Measurements from ENCODE around the gene ENTPD2.

The ENTPD2 gene

DNA sequence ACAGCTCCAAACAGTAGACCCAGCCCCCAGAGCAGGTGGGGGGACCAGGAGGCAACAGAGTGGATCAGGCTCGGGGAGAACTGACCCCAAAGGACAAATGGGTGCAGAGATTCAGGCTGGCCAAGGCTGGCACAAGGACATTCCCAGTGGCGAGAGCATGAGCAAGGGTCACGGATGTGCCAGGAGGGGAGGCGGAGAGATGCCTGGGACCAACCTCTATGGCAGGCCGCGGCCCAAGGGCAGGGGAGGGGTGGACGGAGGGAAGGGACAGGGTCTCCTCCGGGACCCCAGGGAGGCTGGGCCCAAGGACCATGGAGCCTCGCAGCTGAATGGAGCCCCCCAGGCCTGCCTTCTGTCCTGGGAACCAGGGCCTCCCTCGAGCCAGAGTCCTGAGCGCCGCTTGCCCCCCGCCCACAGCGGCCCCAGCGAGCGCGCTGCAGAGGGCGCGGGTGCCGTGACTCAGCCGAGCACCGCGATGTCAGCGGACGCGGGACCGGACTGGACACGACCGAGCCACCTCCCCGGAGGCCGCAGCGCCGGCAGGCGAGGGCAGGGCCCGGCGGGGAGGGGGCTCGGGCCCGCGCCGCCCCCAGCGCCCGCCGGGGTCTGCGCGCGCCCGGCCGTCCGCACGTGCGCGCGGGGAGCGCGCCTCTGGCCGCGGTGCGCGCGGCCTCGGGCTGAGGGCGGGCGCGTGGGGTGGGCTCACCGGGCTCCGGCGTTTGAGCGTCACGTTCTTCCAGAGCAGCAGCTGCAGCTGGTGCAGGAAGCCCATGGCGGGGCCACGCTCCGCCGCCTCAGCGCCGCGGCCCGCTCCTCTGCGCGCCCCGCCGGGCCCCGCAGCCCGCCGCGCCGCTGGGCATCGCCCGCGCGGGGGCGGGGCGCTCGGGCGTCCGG lies 26.2 kb downstream of the ENTPD2 start, which contains the start of gene ABCA2:
ABCA2 (minus strand) TSS at position 869 of the 894 bp plus-strand sequence; CDS start at position 772, 97 bp downstream.
- Mint-ChIP-seq H3K4me1 (ENCODE audit: low read depth) (peaks cover 21% of the 10 kb centered on the region), H3K27me3 (ENCODE audit: low read depth) (no peaks in the 10 kb centered on the region), H3K9me3 (no peaks in the 10 kb centered on the region), H3K36me3 (ENCODE audit: low read depth) (no peaks in the 10 kb centered on the region), H3K4me3 (peak within 1 kb of the TSS; percentile 81), H3K27ac (peak within 1 kb of the TSS; percentile 71)
- no peak for DNase-seq (ENCODE audit: low spot score)

DNA sequence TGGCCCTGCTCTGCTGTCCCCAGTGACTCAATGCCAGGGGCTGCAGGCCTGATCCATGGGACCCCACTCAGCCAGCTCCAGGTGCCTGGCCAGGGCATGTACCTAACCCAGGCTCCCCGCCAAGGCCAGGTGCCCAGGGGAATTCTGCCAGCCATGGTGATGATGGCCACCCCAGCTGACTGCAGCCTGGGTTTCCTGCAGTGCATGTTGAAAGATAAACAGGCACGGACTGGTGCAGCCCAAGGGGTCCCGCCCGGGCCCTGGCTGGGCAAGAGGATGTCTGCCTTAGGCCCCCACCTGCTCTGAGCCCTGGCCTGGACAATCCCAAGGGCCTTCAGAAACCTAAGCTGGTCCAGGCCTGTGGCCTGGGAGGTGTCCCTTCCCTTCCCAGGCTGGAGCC lies 27.0 kb downstream of the ENTPD2 start:
- no peaks in the 10 kb centered on the region for H3K9me3 Mint-ChIP-seq

GRCh38 chr9:137026384-137026783 lies 27.5 kb downstream of the ENTPD2 start:
- H3K27me3 Mint-ChIP-seq (ENCODE audit: low read depth) = no peaks in the 10 kb centered on the region
- H3K9me3 Mint-ChIP-seq = no peaks in the 10 kb centered on the region
- no peak for DNase-seq (ENCODE audit: low spot score)
- peaks cover 19% of the 10 kb centered on the region for H3K4me1 Mint-ChIP-seq (ENCODE audit: low read depth)
- H3K4me3 Mint-ChIP-seq = no peak overlapping the region
- no peaks in the 10 kb centered on the region for H3K36me3 Mint-ChIP-seq (ENCODE audit: low read depth)
- H3K27ac Mint-ChIP-seq = no peak overlapping the region

More for the DNA sequence above, 27.0 kb downstream of the ENTPD2 start:
- no peaks in the 10 kb centered on the region for H3K36me3 Mint-ChIP-seq (ENCODE audit: low read depth)
- no peak for DNase-seq (ENCODE audit: low spot score)
- peaks cover 21% of the 10 kb centered on the region for H3K4me1 Mint-ChIP-seq (ENCODE audit: low read depth)
- H3K27me3 Mint-ChIP-seq (ENCODE audit: low read depth) = no peaks in the 10 kb centered on the region
- H3K4me3 Mint-ChIP-seq = peak overlapping the region; percentile 81
- no peak overlapping the region for H3K27ac Mint-ChIP-seq

GRCh38 chr9:137025517-137025966 lies 28.3 kb downstream of the ENTPD2 start:
- Mint-ChIP-seq H3K4me1 (ENCODE audit: low read depth) (peaks cover 16% of the 10 kb centered on the region), H3K27ac (no peak overlapping the region), H3K27me3 (ENCODE audit: low read depth) (no peaks in the 10 kb centered on the region), H3K4me3 (no peak overlapping the region), H3K36me3 (ENCODE audit: low read depth) (no peaks in the 10 kb centered on the region), H3K9me3 (no peaks in the 10 kb centered on the region)
- DNase-seq (ENCODE audit: low spot score) = no peak

DNA sequence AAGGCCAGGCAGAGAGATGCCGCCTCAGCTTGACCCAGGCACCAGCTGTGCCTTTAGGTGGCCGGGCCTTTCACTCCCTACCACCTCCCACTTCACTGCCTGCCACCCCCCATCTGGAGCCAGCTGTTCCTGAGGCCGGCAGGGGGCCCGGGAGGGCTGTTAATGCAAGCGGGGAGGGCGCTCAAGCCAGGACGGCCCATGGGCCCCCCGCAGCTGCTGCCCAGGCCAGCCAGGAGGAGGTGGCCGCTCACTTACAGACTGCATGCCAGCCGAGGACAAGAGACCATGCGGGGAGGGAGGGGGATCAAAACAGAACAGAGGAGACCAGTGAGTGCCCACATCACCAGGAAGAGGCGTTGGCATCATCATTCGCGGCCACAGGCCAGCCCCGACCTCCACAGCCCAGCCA lies 30.3 kb downstream of the ENTPD2 start:
- Mint-ChIP-seq H3K4me3 (no peak overlapping the region), H3K27ac (no peak overlapping the region)

GRCh38 chr9:137023157-137023556 lies 30.7 kb downstream of the ENTPD2 start:
- Mint-ChIP-seq H3K36me3 (ENCODE audit: low read depth) (no peaks in the 10 kb centered on the region), H3K27ac (no peak overlapping the region), H3K9me3 (no peaks in the 10 kb centered on the region), H3K27me3 (ENCODE audit: low read depth) (no peaks in the 10 kb centered on the region), H3K4me3 (no peak overlapping the region), H3K4me1 (ENCODE audit: low read depth) (peaks cover 3% of the 10 kb centered on the region)
- no peak for DNase-seq (ENCODE audit: low spot score)

More for the DNA sequence above, 30.3 kb downstream of the ENTPD2 start:
- H3K9me3 Mint-ChIP-seq = no peaks in the 10 kb centered on the region
- H3K27me3 Mint-ChIP-seq (ENCODE audit: low read depth) = no peaks in the 10 kb centered on the region
- no peak for DNase-seq (ENCODE audit: low spot score)
- H3K4me1 Mint-ChIP-seq (ENCODE audit: low read depth) = peaks cover 3% of the 10 kb centered on the region
- no peaks in the 10 kb centered on the region for H3K36me3 Mint-ChIP-seq (ENCODE audit: low read depth)

- H3K27ac Mint-ChIP-seq = no peak overlapping the region
- no peak for DNase-seq (ENCODE audit: low spot score)
- peaks cover 3% of the 10 kb centered on the region for H3K4me1 Mint-ChIP-seq (ENCODE audit: low read depth)
- no peaks in the 10 kb centered on the region for H3K27me3 Mint-ChIP-seq (ENCODE audit: low read depth)
- no peaks in the 10 kb centered on the region for H3K36me3 Mint-ChIP-seq (ENCODE audit: low read depth)
- no peak overlapping the region for H3K4me3 Mint-ChIP-seq
- H3K9me3 Mint-ChIP-seq = no peaks in the 10 kb centered on the region
Observed at GRCh38 chr9:137022662-137023008, 31.2 kb downstream of the ENTPD2 start.

DNA sequence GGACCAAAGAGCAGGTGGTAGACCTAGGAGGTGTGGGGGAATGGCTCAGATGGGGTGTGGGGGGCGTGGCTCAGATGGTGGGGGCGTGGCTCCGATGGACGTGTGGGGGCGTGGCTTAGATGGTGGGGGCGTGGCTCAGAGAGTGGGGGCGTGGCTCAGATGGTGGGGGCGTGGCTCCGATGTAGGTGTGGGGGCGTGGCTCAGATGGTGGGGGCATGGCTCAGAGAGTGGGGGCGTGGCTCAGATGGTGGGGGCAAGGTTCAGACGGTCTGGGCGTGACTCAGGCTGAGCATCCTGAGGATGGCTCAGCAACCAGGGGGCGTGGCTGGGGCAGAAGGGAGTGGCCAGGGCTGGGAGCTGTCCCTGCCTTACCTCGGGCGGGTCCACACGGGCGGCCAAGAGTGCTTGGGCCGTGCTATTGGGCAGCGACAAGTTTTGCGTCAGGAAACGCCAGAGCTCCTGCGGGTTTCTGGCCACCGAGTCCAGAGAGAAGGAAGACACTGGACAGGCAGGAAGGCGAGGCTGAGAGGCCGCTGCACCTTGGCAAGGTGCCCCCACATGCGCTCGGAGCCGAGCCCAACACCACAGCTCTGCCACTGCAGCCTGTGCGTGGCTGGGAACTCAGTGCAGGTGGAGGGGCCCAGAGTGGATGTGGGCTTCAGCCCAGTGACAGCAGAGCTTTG lies 31.7 kb downstream of the ENTPD2 start:
- H3K4me1 Mint-ChIP-seq (ENCODE audit: low read depth) = peaks cover 3% of the 10 kb centered on the region
- H3K27me3 Mint-ChIP-seq (ENCODE audit: low read depth) = no peaks in the 10 kb centered on the region
- no peaks in the 10 kb centered on the region for H3K9me3 Mint-ChIP-seq
- no peaks in the 10 kb centered on the region for H3K36me3 Mint-ChIP-seq (ENCODE audit: low read depth)
- no peak overlapping the region for H3K4me3 Mint-ChIP-seq
- DNase-seq (ENCODE audit: low spot score) = peak; percentile 75
- no peak overlapping the region for H3K27ac Mint-ChIP-seq

GRCh38 chr9:137021568-137021978 lies 32.3 kb downstream of the ENTPD2 start:
- Mint-ChIP-seq H3K36me3 (ENCODE audit: low read depth) (no peaks in the 10 kb centered on the region), H3K4me3 (no peak overlapping the region), H3K27ac (no peak overlapping the region), H3K9me3 (no peaks in the 10 kb centered on the region), H3K27me3 (ENCODE audit: low read depth) (no peaks in the 10 kb centered on the region), H3K4me1 (ENCODE audit: low read depth) (peaks cover 3% of the 10 kb centered on the region)
- DNase-seq (ENCODE audit: low spot score) = no peak

- no peaks in the 10 kb centered on the region for H3K9me3 Mint-ChIP-seq
- H3K27me3 Mint-ChIP-seq (ENCODE audit: low read depth) = no peaks in the 10 kb centered on the region
- no peak overlapping the region for H3K27ac Mint-ChIP-seq
- DNase-seq (ENCODE audit: low spot score) = no peak
- peaks cover 3% of the 10 kb centered on the region for H3K4me1 Mint-ChIP-seq (ENCODE audit: low read depth)
- no peak overlapping the region for H3K4me3 Mint-ChIP-seq
- no peaks in the 10 kb centered on the region for H3K36me3 Mint-ChIP-seq (ENCODE audit: low read depth)
Observed at GRCh38 chr9:137020771-137021567, 32.9 kb downstream of the ENTPD2 start.

GRCh38 chr9:137019891-137020683 lies 33.8 kb downstream of the ENTPD2 start:
- no peaks in the 10 kb centered on the region for H3K36me3 Mint-ChIP-seq (ENCODE audit: low read depth)
- peaks cover 3% of the 10 kb centered on the region for H3K4me1 Mint-ChIP-seq (ENCODE audit: low read depth)
- no peak overlapping the region for H3K4me3 Mint-ChIP-seq
- no peak overlapping the region for H3K27ac Mint-ChIP-seq
- no peaks in the 10 kb centered on the region for H3K27me3 Mint-ChIP-seq (ENCODE audit: low read depth)
- no peaks in the 10 kb centered on the region for H3K9me3 Mint-ChIP-seq
- no peak for DNase-seq (ENCODE audit: low spot score)

- Mint-ChIP-seq H3K4me1 (ENCODE audit: low read depth) (peaks cover 3% of the 10 kb centered on the region), H3K27ac (no peak overlapping the region), H3K9me3 (no peaks in the 10 kb centered on the region), H3K36me3 (ENCODE audit: low read depth) (no peaks in the 10 kb centered on the region), H3K4me3 (no peak overlapping the region), H3K27me3 (ENCODE audit: low read depth) (no peaks in the 10 kb centered on the region)
- no peak for DNase-seq (ENCODE audit: low spot score)
Observed at GRCh38 chr9:137018761-137019559, 34.9 kb downstream of the ENTPD2 start.

All from T-helper 2 cell treated with Interferon-gamma antibody and Interleukin-4, amounts not matched to agents 5 μg/mL and 100 μg/mL, for 36 hours (primary cell).